GM19463 (cell line): ENCODE measurements around the gene TAS2R38.
A peak's percentile ranks its signal among the peaks of the same experiment; 100 is the strongest.

ENCODE experiments used
- ATAC-seq: cut with Tn5 transposase; IDR thresholded peaks from one replicate; pipeline ENCODE4 v1.9.1; 2021; ENCODE audit warnings: mild to moderate bottlenecking, moderate library complexity; ENCODE audit not compliant: unreplicated experiment

The TAS2R38 gene

GRCh38 chr7:141976524-141977245 is 3.1 kb upstream of the TAS2R38 start:
- ATAC-seq, result no peak

- peak; percentile 90 for ATAC-seq
Observed at GRCh38 chr7:141975806-141976523, 2.4 kb upstream of the TAS2R38 start.

- no peak for ATAC-seq
Observed at GRCh38 chr7:141974831-141975230, 1.3 kb upstream of the TAS2R38 start.

GRCh38 chr7:141960687-141961422 is 12.7 kb downstream of the TAS2R38 start:
- no peak for ATAC-seq

GRCh38 chr7:141956084-141956483 is 17.5 kb downstream of the TAS2R38 start:
- no peak for ATAC-seq

- no peak for ATAC-seq
Observed at GRCh38 chr7:141954334-141954733, 19.2 kb downstream of the TAS2R38 start.

GRCh38 chr7:141952461-141952860 is 21.1 kb downstream of the TAS2R38 start:
- ATAC-seq, result no peak

GRCh38 chr7:141950806-141951205 is 22.8 kb downstream of the TAS2R38 start:
- no peak for ATAC-seq

GRCh38 chr7:141949911-141950310 is 23.7 kb downstream of the TAS2R38 start:
- ATAC-seq, result no peak

GRCh38 chr7:141949451-141949850 is 24.1 kb downstream of the TAS2R38 start:
- no peak for ATAC-seq

GRCh38 chr7:141949021-141949420 is 24.6 kb downstream of the TAS2R38 start:
- no peak for ATAC-seq

GRCh38 chr7:141946796-141947195 is 26.8 kb downstream of the TAS2R38 start, which contains the start of gene CLEC5A:
Gene CLEC5A, minus strand, starts transcription at chr7:141946974. Its CDS starts 682 bp downstream, at chr7:141946292.
- no peak for ATAC-seq

GRCh38 chr7:141945356-141945755 is 28.2 kb downstream of the TAS2R38 start:
- ATAC-seq, result no peak

- no peak for ATAC-seq
Observed at GRCh38 chr7:141944811-141945210, 28.8 kb downstream of the TAS2R38 start.

- no peak for ATAC-seq
Observed at GRCh38 chr7:141943846-141944245, 29.7 kb downstream of the TAS2R38 start.

- no peak for ATAC-seq
Observed at GRCh38 chr7:141941075-141941474, 32.5 kb downstream of the TAS2R38 start.

- ATAC-seq, result no peak
Observed at GRCh38 chr7:141930211-141930610, 43.4 kb downstream of the TAS2R38 start.

- ATAC-seq, result no peak
Observed at GRCh38 chr7:141928845-141929195, 44.8 kb downstream of the TAS2R38 start.

GRCh38 chr7:141928146-141928844 is 45.3 kb downstream of the TAS2R38 start:
- ATAC-seq, result no peak
